GM12801 (cell line): ENCODE data around the gene FRMPD1.

Experiments
- TF ChIP-seq, protein P1 (sequence below): IDR thresholded peaks from one replicate; pipeline ENCODE4 v1.5.1; 2011; ENCODE audit warnings: control low read depth; ENCODE audit not compliant: insufficient read length; ENCODE audit errors: extremely low read depth

The FRMPD1 gene

DNA sequence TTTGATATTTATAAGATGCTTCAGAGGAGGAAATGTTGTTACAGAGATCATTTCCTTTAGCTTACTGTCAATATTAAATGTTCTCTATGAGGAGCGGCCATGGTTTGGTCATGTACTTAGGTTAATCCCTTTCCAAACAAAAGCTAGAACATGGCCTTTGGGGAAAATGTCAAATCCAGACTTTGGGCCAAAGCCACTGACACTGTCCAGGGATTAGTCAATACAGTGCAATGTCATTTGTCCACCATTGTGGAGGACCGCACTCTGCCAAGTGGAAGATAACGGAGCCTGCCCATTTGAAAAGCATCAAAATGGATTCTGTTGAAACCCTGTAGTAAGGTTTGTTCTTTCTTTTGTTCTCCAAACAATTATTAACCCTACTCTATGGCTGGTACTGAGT lies 50.1 kb downstream of the FRMPD1 start:
- TF ChIP-seq, protein P1, sequence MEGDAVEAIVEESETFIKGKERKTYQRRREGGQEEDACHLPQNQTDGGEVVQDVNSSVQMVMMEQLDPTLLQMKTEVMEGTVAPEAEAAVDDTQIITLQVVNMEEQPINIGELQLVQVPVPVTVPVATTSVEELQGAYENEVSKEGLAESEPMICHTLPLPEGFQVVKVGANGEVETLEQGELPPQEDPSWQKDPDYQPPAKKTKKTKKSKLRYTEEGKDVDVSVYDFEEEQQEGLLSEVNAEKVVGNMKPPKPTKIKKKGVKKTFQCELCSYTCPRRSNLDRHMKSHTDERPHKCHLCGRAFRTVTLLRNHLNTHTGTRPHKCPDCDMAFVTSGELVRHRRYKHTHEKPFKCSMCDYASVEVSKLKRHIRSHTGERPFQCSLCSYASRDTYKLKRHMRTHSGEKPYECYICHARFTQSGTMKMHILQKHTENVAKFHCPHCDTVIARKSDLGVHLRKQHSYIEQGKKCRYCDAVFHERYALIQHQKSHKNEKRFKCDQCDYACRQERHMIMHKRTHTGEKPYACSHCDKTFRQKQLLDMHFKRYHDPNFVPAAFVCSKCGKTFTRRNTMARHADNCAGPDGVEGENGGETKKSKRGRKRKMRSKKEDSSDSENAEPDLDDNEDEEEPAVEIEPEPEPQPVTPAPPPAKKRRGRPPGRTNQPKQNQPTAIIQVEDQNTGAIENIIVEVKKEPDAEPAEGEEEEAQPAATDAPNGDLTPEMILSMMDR, result no peak

DNA sequence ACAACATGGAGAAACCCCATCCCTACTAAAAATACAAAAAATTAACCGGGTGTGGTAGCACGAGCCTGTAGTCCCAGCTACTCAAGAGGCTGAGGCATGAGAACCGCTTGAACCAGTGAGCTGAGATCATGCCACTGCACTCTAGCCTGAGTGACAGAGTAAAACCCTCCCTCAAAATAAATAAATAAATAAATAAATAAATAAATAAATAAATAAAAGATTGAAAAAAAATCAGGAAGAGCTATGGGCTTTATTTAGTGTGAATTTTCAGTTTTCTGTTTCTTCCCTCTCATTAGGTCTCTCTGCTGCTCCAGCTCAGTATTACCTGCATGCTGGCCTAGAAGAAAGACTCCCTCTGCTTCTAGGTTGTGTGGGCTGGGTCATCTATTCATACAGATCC lies 55.0 kb downstream of the FRMPD1 start:
- TF ChIP-seq, protein P1, result no peak

DNA sequence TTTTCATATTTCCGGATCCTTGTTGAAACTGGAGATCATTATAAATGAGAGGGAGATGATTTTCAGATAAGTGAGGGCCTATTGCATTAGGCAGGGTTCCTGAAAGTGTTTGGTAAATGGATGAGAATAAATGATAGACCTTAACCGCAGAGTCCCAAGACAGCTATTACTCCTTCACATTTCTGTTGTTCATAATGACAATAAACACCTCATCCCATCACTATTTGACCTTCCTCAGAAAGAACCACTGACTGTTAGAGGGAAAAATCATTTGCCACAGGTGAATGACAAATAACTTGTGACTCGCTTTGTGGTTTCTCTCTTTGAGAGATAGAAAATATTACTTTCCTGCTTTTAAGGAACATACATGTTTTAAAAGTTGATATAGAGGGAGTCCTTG lies 55.5 kb downstream of the FRMPD1 start:
- TF ChIP-seq, protein P1, result no peak

DNA sequence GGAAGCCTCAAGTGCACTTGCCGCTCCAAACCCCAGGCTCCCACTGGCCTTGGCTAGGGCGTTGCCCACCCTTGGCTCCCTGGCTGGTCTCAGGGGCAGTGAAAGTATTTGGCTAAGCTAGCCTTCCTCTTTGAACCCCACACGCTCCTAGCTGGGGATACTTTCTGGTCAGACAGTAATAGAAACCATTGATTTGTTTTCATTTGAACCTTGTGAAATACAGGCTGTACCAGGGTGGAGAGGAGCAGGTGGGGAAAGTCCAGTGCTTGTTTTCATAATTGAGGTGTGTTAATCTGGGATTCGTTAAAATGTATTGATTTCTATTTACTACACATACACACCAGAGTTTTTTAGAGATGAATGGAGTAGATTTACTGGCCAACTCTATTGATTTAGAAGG lies 57.0 kb downstream of the FRMPD1 start:
- TF ChIP-seq, protein P1, result no peak

DNA sequence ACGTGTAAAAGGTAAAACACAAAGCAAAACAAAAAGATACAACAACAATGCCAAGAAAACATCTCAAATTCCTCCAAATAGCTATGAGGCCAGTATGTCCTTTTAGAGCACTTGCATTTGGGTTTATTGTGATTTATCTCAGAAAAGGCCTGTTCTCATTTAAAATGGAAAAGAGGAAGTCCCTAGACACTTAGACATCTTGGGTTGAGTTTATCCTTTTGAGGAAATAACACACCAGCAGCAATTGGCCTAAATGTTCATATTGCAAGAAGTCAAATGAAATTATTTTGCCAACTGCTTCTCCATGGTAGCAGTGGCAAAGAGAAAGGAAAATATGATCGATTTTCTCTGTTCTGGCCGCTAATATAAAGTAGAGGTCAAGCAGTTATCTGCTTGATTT lies 59.3 kb downstream of the FRMPD1 start:
- TF ChIP-seq, protein P1, result no peak

DNA sequence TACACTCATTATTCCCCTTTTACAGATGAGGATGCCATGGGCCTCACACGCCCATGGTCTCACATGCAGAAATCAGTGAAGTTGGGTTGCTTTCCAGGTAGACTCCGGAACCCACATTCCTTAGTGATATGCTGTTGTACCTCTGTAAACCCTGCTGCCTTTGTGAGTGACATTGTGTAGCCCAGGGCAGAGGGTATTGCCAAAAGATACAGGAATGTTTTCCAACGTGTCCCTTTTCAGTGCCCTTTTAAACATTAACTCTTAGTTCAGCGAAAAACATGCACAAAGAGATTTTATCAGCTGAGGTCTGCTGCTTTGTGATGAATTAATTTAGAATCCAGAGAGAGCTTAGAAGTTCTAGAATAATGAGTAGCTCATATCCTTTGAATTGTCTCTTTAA lies 64.5 kb downstream of the FRMPD1 start:
- TF ChIP-seq, protein P1, result no peak

DNA sequence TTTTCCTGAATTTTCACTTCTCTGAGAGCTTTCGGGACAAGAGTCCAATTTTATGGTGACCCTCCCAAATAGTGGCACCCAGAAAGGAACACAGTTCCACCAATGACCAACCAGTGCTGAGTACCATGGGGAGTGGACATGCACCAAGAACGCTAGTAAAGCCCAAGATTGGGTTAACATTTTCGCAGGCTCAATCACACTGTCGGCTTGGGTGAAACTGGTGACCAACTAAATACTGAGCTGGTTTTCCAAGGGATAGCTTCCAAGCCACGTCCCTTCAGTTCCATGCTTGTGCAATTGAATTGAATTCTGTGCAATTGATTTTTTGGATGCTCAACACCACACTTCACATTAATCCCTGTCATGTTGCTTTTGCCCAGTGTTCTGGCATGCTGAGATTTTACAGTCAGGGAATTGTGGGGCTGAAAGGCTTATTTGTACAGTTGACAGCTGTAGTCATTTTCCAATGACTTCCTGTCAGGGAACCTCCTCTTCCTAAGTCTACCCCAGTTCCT lies 65.3 kb downstream of the FRMPD1 start:
- TF ChIP-seq, protein P1, result no peak

DNA sequence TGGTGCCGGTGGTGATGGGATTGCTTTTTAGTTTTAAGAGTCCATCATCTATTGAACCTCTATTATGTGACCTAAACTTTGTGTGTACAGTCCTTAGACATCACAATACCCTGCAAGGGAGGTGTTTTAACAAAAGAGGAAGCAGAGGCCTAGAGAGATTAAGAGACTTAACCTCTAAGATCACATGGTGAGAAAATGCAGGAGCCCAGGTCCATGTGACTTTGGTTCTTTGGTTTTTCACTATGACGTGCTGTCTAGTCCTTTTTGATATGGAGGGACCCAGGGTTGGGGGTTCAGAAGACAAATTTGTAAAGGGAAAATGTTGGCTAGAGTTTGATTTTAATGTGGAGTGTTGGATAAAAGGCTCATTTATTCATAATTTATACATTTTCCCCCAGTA lies 68.8 kb downstream of the FRMPD1 start:
- TF ChIP-seq, protein P1, result no peak
